Sigmoid colon (tissue), 7 donors: ENCODE data around the gene SLC17A3. TPM values are rescaled to one million over a fixed set of nuclear protein-coding genes. Genes with fewer than 3 reads are reported as not detected.

Experiments
- DNase-seq: peaks from one replicate; pipeline ENCODE4 v3.0.0-alpha.2; 2019
- H3K27ac ChIP-seq, 4 donors: fragments of 200-600 bp; sonication (generic); one replicate each; pipeline ENCODE4 v1.5.1; 2016 to 2019; ENCODE audit warnings: mild to moderate bottlenecking in 1 of 4
- H3K27me3 ChIP-seq, 3 donors: fragments of 200-600 bp; sonication (generic); one replicate each; pipeline ENCODE4 v1.5.1; 2019; ENCODE audit warnings: mild to moderate bottlenecking in 1 of 3
- H3K36me3 ChIP-seq, 4 donors: fragments of 200-600 bp; sonication (generic); one replicate each; pipeline ENCODE4 v1.5.1; 2016 to 2019
- H3K4me1 ChIP-seq, 4 donors: fragments of 200-600 bp; sonication (generic); one replicate each; pipeline ENCODE4 v1.5.1; 2017 to 2019
- H3K4me3 ChIP-seq, 4 donors: fragments of 200-600 bp; sonication (generic); one replicate each; pipeline ENCODE4 v1.5.1; 2017 to 2019; ENCODE audit warnings: mild to moderate bottlenecking in 2 of 4, moderate library complexity in 1 of 4
- H3K9me3 ChIP-seq, 4 donors: fragments of 200-600 bp in 3 of 4; sonication (generic) in 3 of 4; one replicate each; pipeline versions ENCODE4 v1.5.1 to v1.6.1; 2013 to 2019
- CTCF ChIP-seq, 4 experiments: fragments of 450-650 bp in 3 of 4; fragments of 200-600 bp in 1 of 4; IDR thresholded peaks; one replicate each; pipeline ENCODE4 v1.5.1; 2016 to 2019; ENCODE audit warnings: antibody characterized with exemption in 4 of 4, mild to moderate bottlenecking in 3 of 4, moderate library complexity in 2 of 4
- EP300 ChIP-seq, 4 donors: sonication (generic); formaldehyde crosslinking; IDR thresholded peaks; one replicate each; pipeline ENCODE4 v1.6.1; 2017; ENCODE audit warnings: antibody characterized with exemption in 4 of 4
- POLR2A ChIP-seq, 2 donors: fragments of 450-650 bp; IDR thresholded peaks; one replicate each; pipeline ENCODE4 v1.6.1; 2016; ENCODE audit warnings: antibody characterized with exemption in 2 of 2, mild to moderate bottlenecking in 2 of 2, moderate library complexity in 2 of 2
- POLR2AphosphoS5 ChIP-seq, 4 donors: sonication (generic); formaldehyde crosslinking; IDR thresholded peaks; one replicate each; pipeline ENCODE4 v1.6.1; 2017; ENCODE audit warnings: antibody characterized with exemption in 4 of 4
- WGBS, 2 donors: extraction: QIAGEN DNeasy Blood & Tissue Kit; methylation state at CpG; one replicate each; pipeline ENCODE4 v1.1.7; 2013; 5-methylcytosine and 5-hydroxymethylcytosine counted together
- intact Hi-C: fragments of 100-400 bp; cut with DNase I; formaldehyde crosslinking; loops from one replicate; pipeline ENCODE4 v1.15.1; 2023
- polyA plus RNA-seq, 3 donors: library from polyadenylated mRNA; stranded (reverse); fragments of 200-250 nt; gene quantifications; one replicate each; pipeline ENCODE4 v1.2.3, GENCODE V29; 2013
- total RNA-seq, 4 donors: library from RNA; depleted of rRNA; stranded (reverse); fragments of >200 nt; gene quantifications; one replicate each; pipeline ENCODE4 v1.1.0, GENCODE V29; 2016
- donor health status: healthy with polysubstance abuse.
- donor health status: Bipolar disorder and iron deficiency.
- donor health status: healthy.

Gene SLC17A3
- total and polyA plus RNA-seq, 7 donors = not detected

- Histone ChIP-seq H3K27me3 (no peaks in the 10 kb centered on the region), H3K4me3 (no peak overlapping the region), H3K9me3 (no peaks in the 10 kb centered on the region), H3K4me1 (no peaks in the 10 kb centered on the region), H3K36me3 (no peaks in the 10 kb centered on the region), H3K27ac (no peak overlapping the region)
- intact Hi-C loops = no loop called here
- DNase-seq = no peak
- TF ChIP-seq POLR2A (IDR thresholded peaks at IDR 0.05) = no peak
- no peak for TF ChIP-seq POLR2AphosphoS5 (IDR thresholded peaks at IDR 0.05)
- no peak for TF ChIP-seq EP300 (IDR thresholded peaks at IDR 0.05)
- TF ChIP-seq CTCF (IDR thresholded peaks at IDR 0.05) = no peak
- 10 to 56% methylated on average over 4 of the region's 4 CpGs for WGBS, 2 donors
Measured at GRCh38 chr6:25911351-25911750, 37.3 kb upstream of the SLC17A3 start.

GRCh38 chr6:25907475-25908014 lies 33.5 kb upstream of the SLC17A3 start:
- H3K27ac ChIP-seq = no peak overlapping the region
- no peaks in the 10 kb centered on the region for H3K4me1 ChIP-seq
- no peak for TF ChIP-seq POLR2AphosphoS5 (IDR thresholded peaks at IDR 0.05)
- no peak for TF ChIP-seq EP300 (IDR thresholded peaks at IDR 0.05)
- H3K27me3 ChIP-seq = no peaks in the 10 kb centered on the region
- H3K36me3 ChIP-seq = no peaks in the 10 kb centered on the region
- DNase-seq = no peak
- no peaks in the 10 kb centered on the region for H3K9me3 ChIP-seq
- WGBS, 2 donors = 67 to 82% methylated on average over 1 of the region's 1 CpG
- H3K4me3 ChIP-seq = no peak overlapping the region
- intact Hi-C loops = no loop called here

- TF ChIP-seq POLR2A (IDR thresholded peaks at IDR 0.05) (no peak), POLR2AphosphoS5 (IDR thresholded peaks at IDR 0.05) (no peak), CTCF (IDR thresholded peaks at IDR 0.05) (no peak), EP300 (IDR thresholded peaks at IDR 0.05) (no peak)
- Histone ChIP-seq H3K36me3 (no peaks in the 10 kb centered on the region), H3K4me1 (no peaks in the 10 kb centered on the region), H3K4me3 (no peak overlapping the region), H3K27me3 (no peaks in the 10 kb centered on the region), H3K9me3 (no peaks in the 10 kb centered on the region), H3K27ac (no peak overlapping the region)
- DNase-seq = no peak
- intact Hi-C loops = no loop called here
- 94 to 96% methylated on average over 4 of the region's 4 CpGs for WGBS, 2 donors
Measured at GRCh38 chr6:25903467-25904099, 29.5 kb upstream of the SLC17A3 start.

- H3K27ac ChIP-seq = no peak overlapping the region
Measured at GRCh38 chr6:25902071-25902470, 28.0 kb upstream of the SLC17A3 start.

GRCh38 chr6:25900843-25901242 lies 26.8 kb upstream of the SLC17A3 start:
- TF ChIP-seq EP300 (IDR thresholded peaks at IDR 0.05) = no peak
- TF ChIP-seq POLR2A (IDR thresholded peaks at IDR 0.05) = no peak
- no peak for TF ChIP-seq CTCF (IDR thresholded peaks at IDR 0.05)
- no peak for TF ChIP-seq POLR2AphosphoS5 (IDR thresholded peaks at IDR 0.05)
- no peak overlapping the region for H3K4me3 ChIP-seq
- WGBS, 2 donors = 90 to 92% methylated on average over 1 of the region's 1 CpG
- no peak for DNase-seq
- intact Hi-C loops = no loop called here
- H3K9me3 ChIP-seq = no peaks in the 10 kb centered on the region
- H3K27me3 ChIP-seq = no peaks in the 10 kb centered on the region
- H3K27ac ChIP-seq = no peak overlapping the region
- no peaks in the 10 kb centered on the region for H3K36me3 ChIP-seq
- H3K4me1 ChIP-seq = no peaks in the 10 kb centered on the region

More at GRCh38 chr6:25902071-25902470, 28.0 kb upstream of the SLC17A3 start:
- intact Hi-C loops = no loop called here
- WGBS, 2 donors = 96 to 97% methylated on average over 1 of the region's 1 CpG
- no peak for TF ChIP-seq CTCF (IDR thresholded peaks at IDR 0.05)
- Histone ChIP-seq H3K9me3 (no peaks in the 10 kb centered on the region), H3K27me3 (no peaks in the 10 kb centered on the region), H3K36me3 (no peaks in the 10 kb centered on the region), H3K4me3 (no peak overlapping the region), H3K4me1 (no peaks in the 10 kb centered on the region)
- no peak for DNase-seq
